AG04450 (cell line): ENCODE measurements around the gene GSG1L. TPM values are rescaled to one million over a fixed set of nuclear protein-coding genes. Genes with fewer than 3 reads are reported as not detected.

ENCODE experiments used
- CTCF ChIA-PET: fragments of 300-600, 350-600 bp; formaldehyde crosslinking; extraction: SDS; loops from one replicate; lab custom pipeline; 2022; ENCODE audit warnings: antibody characterized with exemption, inconsistent platforms; lab: Charles Lee
- POLR2A ChIA-PET: fragments of 350-600 bp; formaldehyde crosslinking; extraction: SDS; loops from one replicate; lab custom pipeline; 2021; ENCODE audit warnings: antibody characterized with exemption, inconsistent platforms; lab: Yijun Ruan, JAX
- DNase-seq: peaks from one replicate; pipeline ENCODE4 v3.0.0-alpha.2; 2011; ENCODE audit warnings: low read depth, low spot score
- H3K27ac ChIP-seq: one replicate; pipeline ENCODE4 v1.5.1; 2012; ENCODE audit warnings: low read depth, low read length, control low read depth
- H3K27me3 ChIP-seq: one replicate; pipeline ENCODE4 v1.6.0; 2012; ENCODE audit warnings: low read length; ENCODE audit not compliant: control insufficient read depth, insufficient read depth
- H3K4me3 ChIP-seq: 2 replicates; pipeline ENCODE4 v1.5.1; 2011; ENCODE audit warnings: mild to moderate bottlenecking, low read depth, low read length, control low read depth
- H3K9me3 ChIP-seq: 2 replicates; pipeline ENCODE4 v1.5.1; 2012; ENCODE audit warnings: low read length; ENCODE audit not compliant: control insufficient read depth, insufficient read depth
- CTCF ChIP-seq: IDR thresholded peaks from 2 replicates; pipeline ENCODE4 v1.5.1; 2011; ENCODE audit warnings: low read depth, low read length, control low read depth, inconsistent platforms
- polyA plus RNA-seq: library from polyadenylated mRNA; depleted of rRNA; stranded (reverse); fragments of >200 nt; gene quantifications from 2 replicates; pipeline ENCODE4 v1.2.3, GENCODE V29; 2011

Gene GSG1L
- polyA plus RNA-seq, 1 experiment = not detected

GRCh38 chr16:28067604-28068379 lies 4.3 kb upstream of the GSG1L start:
- CTCF ChIA-PET = interaction anchor here (0.5 to 2.8 kb wide), 4 partner anchors 12 to 428 kb away, joined by 3 to 10 read pairs (median 4); no protein-coding TSS in a partner anchor
- no peak for DNase-seq
- no peaks in the 10 kb centered on the region for H3K9me3 ChIP-seq
- no peak overlapping the region for H3K4me3 ChIP-seq
- POLR2A ChIA-PET = interaction anchor here (0.5 kb wide), 1 partner anchor 459 kb away, joined by 14 read pairs; no protein-coding TSS in a partner anchor
- TF ChIP-seq CTCF = no peak
- H3K27me3 ChIP-seq = peaks cover 36% of the 10 kb centered on the region
- H3K27ac ChIP-seq = no peak overlapping the region

DNA sequence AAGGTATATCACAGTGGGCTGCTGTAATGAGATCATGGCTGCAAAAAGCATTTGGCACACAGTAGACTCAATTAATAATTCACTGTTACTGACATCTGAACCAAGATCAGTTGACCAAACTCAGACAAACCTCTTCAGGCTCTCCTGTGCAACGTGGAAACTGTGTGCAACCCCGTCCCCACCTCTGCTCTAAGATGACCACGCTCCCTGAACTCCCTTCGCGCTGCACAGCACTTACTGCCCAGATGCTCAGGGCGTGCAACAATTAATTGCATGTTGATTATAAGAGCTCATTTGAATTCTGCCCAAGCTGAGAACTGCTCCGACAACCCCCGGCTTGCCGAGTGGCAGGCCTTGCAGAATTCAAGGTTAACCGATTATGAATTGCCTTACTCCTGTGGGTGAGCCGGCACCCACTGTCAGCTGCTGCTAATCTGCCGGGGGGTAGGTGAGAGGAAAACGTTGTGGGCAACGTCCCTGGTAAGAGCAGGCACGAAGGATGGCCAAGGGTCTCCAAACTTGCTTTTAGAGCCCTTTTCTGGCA lies 1.3 kb upstream of the GSG1L start:
- Histone ChIP-seq H3K4me3 (no peak overlapping the region), H3K27ac (no peak overlapping the region), H3K9me3 (no peaks in the 10 kb centered on the region; the same call in 1 of the 2 replicates), H3K27me3 (peaks cover 59% of the 10 kb centered on the region)
- no peak for DNase-seq
- no peak for TF ChIP-seq CTCF
- ChIA-PET POLR2A (no interaction called here), CTCF (interaction anchor here (0.8 to 1.3 kb wide), 3 partner anchors 153 to 424 kb away, joined by 3 to 4 read pairs (median 3); no protein-coding TSS in a partner anchor)

- Histone ChIP-seq H3K27ac (no peak overlapping the region), H3K4me3 (no peak overlapping the region), H3K27me3 (peaks cover 63% of the 10 kb centered on the region), H3K9me3 (no peaks in the 10 kb centered on the region; the same call in 1 of the 2 replicates)
- POLR2A ChIA-PET = no interaction called here
- no peak for DNase-seq
- CTCF ChIA-PET = interaction anchor here (1.1 to 1.3 kb wide), 2 partner anchors 153 to 424 kb away, joined by 3 to 4 read pairs; no protein-coding TSS in a partner anchor
- TF ChIP-seq CTCF = no peak
These were observed 636 bp upstream of the GSG1L start for GRCh38 chr16:28064150-28064549.

DNA sequence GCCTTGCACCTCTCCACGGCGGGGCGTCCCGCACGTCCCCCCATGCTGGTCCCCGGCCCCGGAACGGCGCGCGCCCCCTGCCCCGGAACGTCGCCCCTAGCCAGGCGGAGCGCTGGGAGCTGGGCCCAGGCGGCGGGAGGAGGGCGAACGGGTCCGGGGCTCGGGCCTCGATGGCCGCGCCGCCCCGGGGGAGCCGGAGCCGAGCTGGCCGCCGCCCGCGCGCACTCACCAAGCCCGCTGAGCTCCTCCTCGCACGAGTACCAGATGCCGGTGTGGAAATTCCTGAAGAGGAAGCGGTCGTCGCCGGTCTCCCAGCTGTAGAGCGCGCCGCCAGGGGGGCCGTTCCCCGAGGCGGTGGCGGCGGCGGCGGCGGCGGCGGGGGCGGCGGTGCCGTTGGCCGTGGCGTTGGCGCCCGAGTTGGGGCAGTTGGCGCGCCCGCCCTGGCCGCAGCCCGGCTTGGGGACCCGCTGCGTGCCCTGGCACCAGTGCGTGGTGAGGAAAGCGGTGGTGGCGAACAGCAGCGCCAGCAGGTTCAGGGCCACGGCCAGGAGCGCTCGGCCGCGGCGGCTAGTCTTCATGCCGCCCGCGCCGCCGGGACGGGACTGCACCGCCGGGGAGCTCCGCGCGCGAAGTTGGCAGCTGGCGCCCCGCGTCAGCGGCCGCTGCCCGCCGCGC lies 530 bp downstream of the GSG1L start:
- no peak overlapping the region for H3K4me3 ChIP-seq
- no peak for TF ChIP-seq CTCF
- H3K27ac ChIP-seq = no peak overlapping the region
- peaks cover 63% of the 10 kb centered on the region for H3K27me3 ChIP-seq
- H3K9me3 ChIP-seq = no peaks in the 10 kb centered on the region; the same call in 1 of the 2 replicates
- ChIA-PET POLR2A (no interaction called here), CTCF (no interaction called here)
- no peak for DNase-seq
